HG02943 (cell line): ENCODE results near the gene FBF1.
"Not testable (repeated sequence)": the region's sequence is repeated elsewhere in the genome, so short reads cannot be mapped to it uniquely, and the experiment has no call there.

Experiments used
- ATAC-seq: cut with Tn5 transposase; IDR thresholded peaks from one replicate; pipeline ENCODE4 v1.9.1; 2021; ENCODE audit warnings: mild to moderate bottlenecking, low read depth, moderate library complexity; ENCODE audit not compliant: unreplicated experiment

The FBF1 gene

DNA sequence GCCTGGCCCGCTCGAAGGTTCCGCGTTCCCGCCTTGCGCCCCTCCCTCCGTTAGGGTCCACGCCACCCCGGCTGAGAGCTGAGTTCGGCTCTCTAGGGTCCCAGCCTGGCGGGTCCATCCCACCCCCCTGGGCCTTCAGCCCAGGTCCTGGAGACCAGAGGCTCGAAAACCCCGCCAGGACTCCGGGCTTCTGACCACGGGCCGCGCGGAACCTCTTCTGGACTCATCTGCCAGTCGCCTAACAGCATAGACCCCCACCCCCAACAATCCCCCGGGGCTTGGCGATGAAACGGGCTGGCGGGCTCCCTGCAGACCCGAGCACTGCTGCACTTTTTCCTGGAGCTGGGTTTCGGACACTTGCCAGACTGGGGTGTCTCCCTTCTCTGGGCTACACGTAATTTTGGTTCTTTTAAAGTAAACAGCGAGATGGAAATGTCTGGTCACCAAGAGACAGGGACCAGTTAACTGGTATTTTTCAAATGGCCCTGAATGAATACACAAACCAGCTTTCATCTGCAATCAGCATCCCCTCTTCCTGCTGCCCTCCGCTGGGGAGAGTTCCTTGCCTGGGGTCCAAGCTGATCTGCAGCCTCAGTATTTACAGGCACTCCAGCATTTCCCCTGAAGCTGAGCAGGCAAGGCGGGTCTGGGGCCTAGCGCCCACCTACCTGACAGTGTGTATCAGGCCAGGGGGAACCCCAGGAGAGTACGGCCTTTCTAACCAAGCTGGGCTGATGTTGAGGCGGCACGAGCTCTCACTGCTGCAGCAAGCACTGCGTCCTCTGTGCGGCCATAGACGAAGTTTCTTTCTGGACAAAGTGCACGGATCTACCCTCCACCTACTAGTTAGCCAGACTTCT is 43.5 kb downstream of the FBF1 start:
- ATAC-seq: no peak

DNA sequence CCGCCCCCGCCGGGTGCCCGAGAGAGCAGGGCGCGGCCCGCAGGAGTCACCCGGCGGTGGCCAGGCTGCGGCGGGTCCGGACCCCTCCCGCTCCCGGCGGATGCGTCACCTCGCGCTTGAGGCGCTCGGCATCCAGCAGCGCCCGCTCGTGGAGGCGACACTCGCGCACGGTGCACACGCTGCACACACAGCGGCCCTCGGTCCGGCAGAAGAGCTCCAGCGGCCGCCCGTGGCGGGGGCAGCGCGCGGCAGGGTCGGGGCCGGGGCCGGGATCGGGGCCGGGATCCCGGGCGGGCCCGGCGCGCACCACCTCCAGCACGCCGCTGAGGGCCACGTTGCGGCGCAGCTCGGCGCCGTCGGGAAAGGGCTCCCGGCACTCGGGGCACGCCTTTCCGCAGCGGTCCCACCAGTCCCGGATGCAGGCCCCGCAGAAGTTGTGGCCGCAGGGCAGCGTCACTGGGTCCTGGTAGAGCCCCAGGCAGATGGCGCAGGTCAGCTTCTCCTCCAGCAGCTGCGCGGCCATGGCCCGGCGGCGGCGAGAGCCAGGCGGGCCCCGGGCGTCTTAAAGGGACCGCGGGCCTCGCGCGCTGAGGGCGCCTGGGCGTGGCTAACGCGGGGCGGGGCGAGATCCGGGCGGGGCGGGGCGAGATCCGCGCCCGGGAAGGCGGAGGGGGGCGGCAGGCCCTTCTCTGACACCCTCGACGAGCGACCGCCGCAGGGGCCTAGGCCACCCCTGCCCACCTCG is 44.3 kb downstream of the FBF1 start, which contains the start of gene TRIM65:
Gene TRIM65 (minus strand): TSS at position 537 of the 745 bp plus-strand sequence. CDS start 14 bp downstream, at position 523.
- peak; percentile 47 for ATAC-seq

DNA sequence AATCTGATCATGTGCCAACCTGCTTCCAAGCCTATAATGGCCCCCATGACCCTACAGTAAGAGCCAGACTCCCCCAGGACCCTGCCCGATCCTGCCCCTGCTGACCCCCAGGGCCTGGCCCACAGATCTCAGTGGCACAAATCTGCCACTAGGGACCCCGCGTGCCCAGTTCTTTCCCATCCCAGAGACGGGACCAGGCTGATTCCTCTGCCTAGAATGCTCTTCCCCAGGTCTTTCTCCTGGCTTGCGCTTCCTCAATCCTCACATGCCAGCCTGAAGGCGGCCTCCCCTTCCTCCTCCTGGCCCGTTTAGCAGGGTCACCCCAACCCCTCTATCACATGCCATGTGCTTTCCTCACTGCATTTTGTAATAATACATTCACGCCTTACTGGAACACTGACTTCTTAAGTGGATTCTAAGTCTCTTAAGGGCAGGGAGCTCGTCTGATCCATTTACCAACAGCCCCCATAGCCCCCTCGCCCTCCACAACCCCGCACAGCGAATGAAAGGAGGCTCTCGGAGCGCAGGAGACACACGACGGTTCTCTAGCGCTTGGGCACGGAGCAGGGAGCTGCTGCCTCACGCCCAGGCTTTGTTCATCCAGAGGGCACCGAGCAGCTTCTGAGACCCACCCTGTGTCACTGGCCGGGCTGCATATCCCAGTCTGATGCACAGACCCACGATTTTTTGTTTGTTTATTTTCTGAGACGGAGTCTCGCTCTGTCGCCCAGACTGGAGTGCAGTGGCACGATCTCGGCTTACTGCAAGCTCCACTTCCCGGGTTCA is 45.3 kb downstream of the FBF1 start:
- ATAC-seq: no peak

DNA sequence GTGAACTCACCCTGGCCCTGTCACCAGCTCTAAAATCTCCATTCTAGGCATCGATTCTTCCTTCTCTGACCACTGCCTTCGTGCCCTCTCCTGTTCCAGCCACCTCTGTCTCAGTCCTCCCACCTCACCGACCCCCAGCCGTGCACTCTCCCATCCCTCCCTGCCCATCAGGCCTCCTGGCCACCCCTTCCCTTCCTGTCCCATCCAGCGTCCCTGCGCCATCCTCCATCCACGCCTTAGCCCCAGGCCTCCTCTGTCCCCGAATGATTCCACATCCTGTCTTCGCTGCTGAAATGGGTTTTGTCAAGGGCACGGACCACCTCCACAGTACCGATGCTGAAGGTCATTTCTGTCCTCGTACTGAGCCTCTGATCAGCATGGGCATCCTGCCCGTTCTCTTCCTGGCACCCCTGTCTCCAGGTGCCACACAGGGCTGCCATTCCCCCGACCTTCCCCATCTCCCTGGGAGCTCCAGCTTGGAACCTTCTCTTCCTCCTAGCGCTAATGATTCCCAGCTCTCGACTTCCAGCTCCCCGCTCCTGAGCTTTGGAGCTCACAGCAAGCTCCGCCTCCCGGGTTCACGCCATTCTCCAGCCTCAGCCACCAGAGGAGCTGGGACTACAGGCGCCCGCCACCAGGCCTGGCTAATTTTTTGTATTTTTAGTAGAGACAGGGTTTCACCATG is 46.7 kb downstream of the FBF1 start:
- no peak for ATAC-seq

DNA sequence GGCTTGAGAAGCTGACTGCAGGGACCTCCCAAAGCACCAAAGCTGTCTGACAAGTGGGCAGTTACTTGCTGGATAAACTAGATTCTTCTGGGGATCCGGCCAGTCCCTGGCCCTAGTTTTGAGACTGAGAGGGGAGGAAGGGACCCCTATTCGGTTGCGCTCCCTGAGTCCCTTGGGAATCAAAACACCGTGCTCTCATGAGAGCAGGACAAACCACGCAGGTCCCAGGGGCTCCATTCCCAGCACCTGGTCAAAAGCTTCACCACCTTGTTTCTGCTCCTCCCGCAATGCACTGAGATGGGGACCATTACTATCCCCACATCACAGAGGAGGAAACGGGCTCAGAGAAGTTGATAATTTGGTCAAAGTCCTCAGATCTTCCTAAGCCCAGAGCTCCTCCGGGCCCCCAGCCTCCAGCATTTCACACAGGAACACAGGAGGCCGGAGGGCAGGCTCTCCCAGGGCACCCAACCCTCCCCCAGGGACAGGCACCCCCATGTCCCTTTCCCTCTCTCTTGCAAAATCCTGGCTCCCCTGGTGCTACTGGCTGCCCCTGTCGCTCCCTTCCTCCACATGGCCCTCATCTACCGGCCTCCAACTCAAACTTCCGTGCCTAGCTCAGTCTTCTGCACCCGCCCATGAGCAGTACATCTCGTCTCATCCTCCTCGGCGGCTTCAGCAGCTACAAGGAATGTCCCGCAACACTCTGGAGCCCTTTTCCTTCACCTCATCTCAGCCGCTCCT is 47.4 kb downstream of the FBF1 start:
- ATAC-seq: no peak

DNA sequence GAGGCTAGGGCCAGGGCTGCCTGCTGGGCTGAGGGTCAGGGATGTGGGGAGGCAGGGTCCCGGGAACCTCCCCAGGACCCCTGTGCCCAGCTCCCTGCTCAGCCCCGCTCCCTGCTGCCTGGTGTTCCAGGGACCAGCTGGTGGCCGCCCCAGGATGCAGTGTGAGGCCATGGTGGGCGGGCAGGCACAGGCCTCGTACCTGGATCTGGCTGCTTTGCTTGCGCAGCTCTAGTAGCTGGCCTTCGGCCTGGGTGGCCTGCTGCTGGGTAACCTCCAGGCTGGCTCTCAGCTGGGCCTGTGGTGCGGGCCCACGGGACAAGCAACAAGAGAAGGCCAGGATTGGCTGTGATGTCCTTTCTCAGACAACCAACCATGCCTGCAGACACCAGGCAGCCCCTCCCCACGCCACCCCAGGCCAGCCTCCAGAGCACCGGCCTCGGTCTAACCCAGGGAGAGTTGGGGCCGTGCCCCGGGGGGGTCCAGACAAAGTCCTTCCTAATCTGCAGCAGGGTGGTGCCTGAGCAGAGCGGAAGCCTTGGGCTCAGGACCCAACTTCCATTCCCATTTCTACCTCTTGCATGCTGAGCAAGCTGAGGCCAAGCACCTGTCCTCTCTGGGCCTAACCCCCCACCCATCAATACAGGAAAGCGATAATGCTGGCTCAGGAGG is 48.2 kb downstream of the FBF1 start:
- no peak for ATAC-seq

DNA sequence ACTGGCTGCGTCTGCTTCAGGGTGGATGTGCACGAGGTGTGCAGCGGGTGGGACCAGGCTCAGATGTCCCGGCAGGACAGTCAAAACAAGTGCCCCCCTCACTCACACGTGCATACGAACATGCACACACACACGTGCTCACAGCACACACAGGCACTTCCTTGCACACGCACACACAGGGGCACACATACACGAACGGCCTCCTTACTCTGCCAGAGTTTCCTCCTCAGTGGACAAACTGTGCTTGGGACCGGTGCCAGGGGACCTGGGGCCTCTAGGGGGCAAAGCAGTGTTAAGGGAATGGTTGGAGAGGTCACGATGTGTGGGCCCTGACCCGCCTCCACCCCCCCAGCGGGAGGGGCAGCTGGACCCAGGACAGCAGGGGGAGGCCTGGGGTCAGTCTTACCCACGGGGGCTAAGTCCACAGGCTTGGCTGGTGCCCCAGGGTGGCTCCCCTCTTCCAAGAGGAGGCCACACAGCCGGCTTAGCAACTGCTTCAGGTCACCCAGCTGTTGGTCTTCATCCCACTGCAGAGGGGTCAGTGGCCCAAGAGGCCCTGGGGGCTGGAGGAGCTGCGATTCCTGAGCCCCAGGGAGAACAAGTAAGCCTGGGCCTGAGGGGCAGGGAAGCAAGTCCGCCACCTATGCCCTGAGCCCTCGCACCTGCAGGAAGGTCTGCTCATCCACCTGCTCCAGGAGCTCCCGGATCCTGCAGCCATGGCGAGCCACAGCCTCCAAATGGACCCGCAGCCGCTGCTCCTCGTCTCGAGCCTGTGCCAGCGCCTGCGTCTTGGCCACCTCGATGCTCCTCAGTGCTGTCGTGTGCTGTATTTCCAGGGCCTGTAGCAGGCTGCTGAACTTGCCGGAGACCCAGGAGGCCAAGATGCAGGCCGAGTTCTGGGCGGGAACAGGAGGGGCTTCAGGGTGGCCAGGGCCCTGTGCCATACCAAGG is 49.0 kb downstream of the FBF1 start:
- no peak for ATAC-seq

DNA sequence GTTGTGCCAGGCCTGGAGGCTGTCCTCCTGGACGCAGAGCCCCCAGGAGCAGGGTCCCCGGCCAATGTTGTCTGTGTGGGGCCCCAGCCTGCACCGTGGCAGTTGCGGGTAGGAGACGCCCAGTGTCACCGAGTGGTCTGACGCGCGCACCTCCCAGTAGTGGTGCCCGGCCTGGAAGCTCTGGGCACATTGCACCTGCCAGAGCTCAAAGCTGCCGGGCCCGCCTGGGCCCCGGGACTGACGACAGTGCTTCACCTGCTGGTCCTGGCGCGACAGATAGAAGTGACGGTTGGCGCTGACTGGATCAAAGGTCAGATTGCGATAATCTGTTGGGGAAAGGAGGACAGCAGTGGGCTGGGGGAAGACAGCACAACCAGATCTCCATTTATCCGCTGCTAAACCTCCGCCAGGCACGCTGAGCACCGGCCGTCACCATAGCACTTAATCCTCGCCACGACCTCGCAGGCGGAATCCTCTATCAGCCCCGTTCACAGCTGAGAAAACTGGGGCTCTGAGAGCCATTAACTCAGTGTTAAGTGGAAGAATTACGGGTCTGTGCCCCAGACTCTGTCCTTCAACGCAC is 49.7 kb downstream of the FBF1 start:
- no peak for ATAC-seq

DNA sequence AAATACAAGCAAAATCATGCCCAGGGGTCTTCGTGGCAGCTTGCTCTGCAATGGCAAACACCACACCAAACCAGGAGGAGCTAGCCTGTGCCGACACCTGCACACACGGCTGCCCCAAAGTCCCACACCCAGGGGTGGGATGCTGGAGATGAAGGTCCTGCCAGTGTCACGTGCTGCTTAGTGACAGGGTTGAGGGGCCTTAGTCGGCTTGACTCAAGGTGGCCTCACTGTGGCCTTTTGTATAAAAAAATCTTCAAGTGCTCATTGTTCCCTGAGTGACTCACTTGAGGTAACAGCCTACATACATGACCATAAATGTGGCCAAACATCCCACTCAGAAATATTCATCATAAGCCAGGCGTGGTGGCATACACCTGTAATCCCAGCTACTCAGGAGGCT is 51.4 kb downstream of the FBF1 start:
- no peak for ATAC-seq

DNA sequence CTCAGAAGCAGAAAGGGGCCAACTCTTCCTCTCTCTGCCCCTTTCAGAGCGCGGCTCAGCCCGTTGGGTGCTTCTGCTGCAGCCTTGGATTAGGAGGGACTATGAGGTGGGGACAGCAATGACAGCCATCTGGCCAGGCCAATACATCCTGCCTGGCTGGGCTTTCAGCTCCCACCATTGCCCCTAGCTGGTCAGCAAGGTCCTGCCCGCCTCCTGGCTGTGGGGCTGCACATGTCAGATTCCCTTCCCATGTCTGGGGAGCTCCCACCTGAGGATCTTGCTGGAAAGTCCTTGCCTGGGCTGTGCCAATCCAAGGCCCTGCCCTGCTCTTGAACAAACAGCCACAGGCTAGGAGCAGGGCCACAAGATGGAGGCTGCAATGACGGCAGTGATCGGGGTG is 52.4 kb downstream of the FBF1 start:
- ATAC-seq: no peak

DNA sequence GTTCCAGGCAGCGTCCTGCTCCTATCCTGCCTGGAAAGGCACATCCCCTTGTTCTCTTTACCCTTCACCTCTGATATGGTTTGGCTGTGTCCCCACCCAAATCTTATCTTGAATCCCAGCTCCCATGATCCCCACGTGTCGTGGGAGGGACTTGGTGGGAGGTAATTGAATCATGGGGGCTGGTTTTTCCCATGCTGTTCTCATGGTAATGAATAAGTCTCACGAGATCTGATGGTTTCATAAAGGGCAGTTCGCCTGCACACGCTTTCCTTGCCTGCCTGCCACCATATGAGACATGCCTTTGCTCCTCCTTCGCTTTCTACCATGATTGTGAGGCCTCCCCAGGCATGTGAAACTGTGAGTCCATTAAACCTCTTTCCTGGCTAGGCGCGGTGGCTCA is 55.0 kb downstream of the FBF1 start:
- ATAC-seq: not testable (repeated sequence)

DNA sequence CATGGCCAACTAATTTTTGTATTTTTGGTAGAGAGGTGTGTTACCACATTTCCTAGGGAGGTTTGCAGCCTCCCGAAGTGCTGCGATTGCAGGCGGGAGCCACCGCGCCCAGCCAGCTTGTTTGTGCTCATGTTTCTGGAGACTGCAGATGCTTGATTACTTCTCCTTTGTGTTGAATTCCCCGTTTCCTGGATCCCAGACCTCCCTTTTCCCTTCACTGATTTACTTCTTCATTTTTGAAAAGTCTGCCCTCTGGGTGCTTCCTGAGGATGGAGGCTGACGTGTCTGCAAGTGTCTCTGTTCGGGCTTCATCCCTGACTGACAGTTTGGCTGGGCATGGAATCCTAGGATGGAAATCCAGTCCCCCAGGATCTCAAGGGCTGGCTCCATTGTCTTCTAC is 55.4 kb downstream of the FBF1 start:
- ATAC-seq: no peak

DNA sequence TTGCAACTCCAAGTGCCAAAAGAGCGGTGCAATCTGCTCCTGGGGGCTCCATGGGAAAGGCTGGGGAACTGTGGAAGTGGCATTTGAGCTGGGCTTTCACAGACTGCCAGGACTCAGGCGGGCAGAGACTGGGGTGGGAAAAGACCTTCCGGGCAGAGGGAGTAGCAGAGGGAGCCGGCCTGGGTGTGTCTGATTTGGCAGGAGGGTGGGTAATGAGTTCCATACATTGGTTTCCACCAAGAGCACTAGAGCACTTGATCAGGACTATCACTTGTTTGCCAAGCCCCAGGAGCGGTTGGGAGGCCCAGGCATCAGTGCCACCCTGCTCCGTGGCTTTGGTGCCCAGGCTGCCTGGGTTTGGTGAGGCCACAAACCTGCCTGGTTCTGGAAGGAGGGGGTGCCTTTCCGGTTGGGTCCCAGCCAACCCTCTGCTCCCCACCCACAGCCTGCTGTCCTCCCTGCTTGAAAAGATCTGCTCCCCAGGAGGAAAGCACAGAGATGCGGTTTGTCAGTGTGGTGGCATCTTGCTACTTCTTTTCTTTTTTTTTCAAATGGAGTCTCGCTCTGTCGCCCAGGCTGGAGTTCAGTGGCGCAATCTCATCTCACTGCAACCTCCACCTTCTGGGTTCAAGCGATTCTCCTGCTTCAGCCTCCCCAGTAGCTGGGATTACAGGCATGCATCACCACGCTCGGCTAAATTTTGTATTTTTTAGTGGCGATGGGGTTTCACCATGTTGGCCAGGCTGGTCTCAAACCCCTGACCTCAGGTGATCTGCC is 59.0 kb downstream of the FBF1 start:
- ATAC-seq: no peak

DNA sequence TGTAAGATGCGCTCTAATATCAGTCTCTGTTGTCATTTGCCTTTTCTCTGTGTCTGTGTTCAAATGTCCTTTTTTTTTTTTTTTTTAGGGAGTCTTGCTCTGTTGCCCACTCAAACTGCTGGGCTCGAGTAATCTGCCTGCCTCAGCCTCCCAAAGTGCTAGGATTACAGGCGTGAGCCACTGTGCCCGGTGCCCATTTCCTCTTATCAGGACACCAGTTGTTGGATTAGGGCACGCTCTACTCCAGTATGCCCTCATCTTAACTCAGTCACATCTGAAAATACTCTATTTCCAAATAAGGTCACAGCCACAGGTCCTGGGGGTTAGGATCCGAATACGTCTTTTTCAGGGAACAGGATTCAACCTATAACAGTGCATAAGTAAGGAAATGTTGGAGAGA is 60.6 kb downstream of the FBF1 start:
- ATAC-seq: no peak

DNA sequence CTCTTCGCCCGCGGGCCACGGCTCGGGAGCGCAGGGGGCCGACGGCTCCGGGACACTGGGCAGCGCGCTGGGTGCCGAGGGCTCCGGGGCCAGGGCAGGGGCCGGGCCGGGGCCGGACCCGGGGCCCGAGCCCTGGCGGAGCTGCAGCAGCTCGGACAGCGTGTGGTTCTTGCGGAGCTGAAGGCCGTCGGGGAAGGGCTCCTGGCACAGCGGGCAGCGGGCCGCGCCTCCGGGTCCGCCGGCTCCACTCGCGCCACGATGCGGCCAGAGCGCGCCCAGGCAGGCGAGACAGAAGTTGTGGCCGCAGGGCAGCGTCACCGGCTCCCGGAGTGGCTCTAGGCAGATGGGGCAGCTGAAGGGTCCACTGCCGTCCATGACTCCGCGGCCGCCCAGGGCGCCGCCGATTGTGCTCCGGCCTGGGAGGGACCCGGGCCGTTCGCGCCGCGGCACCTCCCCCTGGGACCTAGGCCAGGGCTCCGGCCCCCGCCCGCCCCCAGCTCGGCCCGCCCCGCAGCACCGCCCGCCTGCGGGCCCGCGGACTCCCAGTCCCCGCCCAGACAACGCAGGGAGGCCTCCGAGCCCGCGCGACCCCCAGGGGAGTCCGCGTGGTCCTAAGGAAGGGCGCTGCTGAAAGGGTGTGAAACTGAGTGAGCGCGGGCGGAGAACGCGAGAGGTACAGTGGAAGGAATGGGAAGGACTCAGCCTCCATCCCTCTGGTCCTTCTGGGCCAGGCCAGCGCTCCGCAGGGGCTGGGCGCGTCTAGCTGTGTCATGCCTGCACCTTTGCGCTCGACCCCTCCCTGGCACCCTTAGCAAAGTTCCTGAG is 62.5 kb downstream of the FBF1 start, which contains the start of gene TRIM47:
Gene TRIM47 (minus strand): TSS at position 408 of the 825 bp plus-strand sequence. CDS start 33 bp downstream, at position 375.
- no peak for ATAC-seq

DNA sequence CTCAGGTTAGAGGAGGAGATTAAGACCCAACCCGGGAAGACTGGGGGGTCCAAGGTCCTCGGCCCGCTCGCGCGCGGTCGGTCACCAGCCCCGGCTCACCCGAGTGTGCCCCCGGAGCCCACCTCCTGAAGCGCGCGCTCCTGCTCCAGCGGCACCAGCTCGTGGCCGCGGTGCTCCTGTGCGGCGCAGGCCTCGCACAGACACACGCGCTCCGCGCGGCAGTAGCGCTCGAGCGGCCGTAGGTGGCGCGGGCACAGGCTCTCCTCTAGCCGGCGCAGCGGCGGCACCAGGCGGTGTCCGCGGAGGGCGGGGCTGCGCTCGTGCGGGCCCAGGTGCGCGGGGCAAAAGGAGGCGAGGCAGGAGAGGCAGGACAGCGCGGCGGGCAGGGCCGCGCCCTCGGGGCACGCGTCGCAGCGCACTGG is 63.1 kb downstream of the FBF1 start:
- peak; percentile 56 for ATAC-seq
